ENCODE measurements around the gene COL27A1. TPM values are rescaled to one million over a fixed set of nuclear protein-coding genes. Genes with fewer than 3 reads are reported as not detected.

COL27A1 gene
- total RNA-seq, 1 donor from 2014 or later, result 42.4 TPM

DNA sequence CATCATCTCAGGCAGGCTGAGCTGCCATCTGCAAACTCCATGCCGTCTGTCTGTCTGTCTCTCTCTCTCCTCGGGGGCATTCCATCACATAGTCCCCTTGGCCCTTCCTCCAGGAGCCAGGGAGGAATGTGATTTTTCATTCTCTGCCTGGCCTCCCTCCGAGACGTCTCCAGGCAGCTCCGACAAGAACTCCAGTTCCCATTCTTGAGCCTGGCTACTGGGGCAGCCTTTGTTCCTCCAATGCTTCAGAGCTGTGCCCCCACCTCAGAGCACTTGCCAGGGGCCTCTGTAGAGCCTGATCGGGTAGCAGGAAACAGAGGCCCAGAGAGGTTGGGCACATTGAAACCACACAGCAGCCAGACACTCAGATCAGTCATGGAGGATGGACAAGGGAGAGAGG, 74.0 kb downstream of the COL27A1 start:
- no peak for ATAC-seq
- intact Hi-C loops (cut with DNase I), result no loop called here
- DNase-seq (ENCODE audit: low spot score), result no peak

DNA sequence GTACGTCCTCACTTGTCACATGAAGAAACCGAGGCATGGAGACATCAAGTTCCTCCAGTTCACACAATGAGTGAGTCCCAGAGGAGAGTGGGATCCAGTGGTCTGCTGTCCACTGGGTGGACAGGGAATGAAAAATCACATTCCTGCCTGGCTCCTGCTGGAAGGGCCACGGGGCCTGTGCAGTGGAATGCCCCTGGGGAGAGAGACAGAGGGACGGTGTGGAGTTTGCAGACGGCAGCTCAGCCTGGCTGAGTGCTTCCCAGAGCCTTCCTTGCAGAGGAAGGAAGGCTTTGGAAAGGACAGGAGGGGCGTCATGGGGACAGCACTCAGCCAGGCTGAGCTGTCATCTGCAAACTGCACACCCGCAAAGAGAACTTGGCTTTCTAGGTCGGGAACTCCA, 74.7 kb downstream of the COL27A1 start:
- ATAC-seq, result no peak
- intact Hi-C loops (cut with DNase I), result no loop called here
- no peak for DNase-seq (ENCODE audit: low spot score)

DNA sequence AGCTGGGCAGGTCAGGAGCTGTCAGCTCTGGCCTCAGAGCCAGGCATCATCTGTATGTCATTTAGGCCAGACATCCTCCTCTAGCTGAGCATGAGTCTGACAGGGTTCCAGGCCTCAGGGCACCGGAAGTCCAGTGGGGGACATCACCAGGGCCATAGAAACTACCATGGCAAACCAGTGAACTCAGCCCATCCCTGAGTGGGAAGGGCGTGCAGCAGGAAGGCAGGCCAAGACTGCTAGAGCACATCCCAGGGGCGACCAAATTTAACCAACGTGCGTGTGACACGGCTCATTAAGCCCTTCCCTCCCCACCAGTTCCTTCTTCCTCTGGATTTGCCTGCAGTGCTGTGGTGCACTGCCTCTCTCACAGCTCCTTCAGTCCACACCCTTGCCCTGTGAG, 75.9 kb downstream of the COL27A1 start:
- DNase-seq (ENCODE audit: low spot score) (no peak), ATAC-seq (no peak)
- intact Hi-C loops (cut with DNase I), result no loop called here

DNA sequence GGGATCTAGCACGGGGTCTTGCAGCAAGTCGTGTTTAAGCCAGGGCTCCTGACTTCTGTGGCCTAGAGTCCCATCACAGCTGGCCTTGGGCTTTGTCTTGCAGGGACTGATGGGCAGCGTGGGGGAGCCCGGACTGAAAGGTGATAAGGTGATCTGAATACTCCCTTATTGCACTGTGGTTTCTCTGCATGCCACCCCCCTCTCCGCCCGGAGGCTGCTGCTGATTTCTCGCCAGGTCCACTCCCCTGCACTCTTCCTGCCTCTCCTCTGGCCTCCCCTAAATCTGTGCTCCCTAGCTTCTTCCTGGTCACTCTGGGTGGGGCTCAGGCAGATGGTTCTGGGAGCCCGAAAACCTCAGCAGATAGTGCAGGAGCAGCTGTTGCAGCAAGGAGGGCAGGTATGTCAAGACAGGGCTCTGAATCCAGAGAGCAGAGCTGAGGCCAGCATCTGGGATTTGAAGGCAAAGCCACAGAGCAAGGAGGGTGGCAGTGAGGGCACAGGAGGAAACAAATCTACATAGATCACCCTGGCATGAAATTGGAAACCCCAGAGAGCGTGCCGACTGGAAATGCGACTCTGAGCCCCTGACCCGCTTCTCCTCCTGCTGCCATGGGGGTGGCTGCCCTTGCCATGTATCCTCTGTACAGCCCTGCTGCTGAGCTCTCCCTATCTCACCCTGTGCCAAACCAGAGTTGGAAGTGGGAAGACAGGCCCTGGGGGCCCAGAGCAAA, 76.5 kb downstream of the COL27A1 start:
- intact Hi-C loops (cut with DNase I), result no loop called here
- DNase-seq (ENCODE audit: low spot score) (no peak), ATAC-seq (no peak)

DNA sequence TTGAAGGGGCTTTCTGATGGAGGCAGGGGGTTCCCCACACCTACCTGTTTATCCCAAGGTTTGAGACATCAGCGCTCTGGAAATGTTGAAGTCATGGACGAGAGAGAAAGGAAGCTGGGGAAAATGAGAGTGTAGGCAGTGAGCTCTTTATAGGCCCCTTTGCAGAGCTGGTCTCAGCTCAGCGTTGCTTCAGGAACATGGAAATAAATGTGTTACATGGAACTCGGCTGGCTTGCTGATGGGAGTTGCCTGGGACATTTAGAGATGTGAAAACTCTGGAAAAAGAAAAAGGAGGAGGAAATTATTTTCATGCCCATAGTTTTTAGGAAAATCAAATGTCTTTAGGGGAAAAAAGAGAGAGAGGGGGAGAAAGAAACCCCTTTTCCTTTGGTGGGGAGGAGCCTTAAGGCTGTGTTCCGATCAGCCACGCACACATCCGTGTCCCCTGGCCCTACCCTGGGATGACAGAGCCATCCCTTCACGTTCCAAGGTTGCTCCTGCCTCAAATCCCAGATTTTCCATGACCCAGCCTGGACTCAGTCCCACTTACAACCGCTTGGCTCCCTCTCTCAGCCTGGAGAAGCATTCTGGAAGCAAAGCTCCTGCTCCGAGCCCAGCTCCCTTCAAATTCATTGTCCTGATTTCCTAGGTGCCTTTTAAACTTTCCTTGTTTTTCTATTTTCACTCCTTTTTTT, 78.3 kb downstream of the COL27A1 start:
- intact Hi-C loops (cut with DNase I), result no loop called here
- ATAC-seq, result peak; percentile 78
- DNase-seq (ENCODE audit: low spot score), result peak; percentile 72

DNA sequence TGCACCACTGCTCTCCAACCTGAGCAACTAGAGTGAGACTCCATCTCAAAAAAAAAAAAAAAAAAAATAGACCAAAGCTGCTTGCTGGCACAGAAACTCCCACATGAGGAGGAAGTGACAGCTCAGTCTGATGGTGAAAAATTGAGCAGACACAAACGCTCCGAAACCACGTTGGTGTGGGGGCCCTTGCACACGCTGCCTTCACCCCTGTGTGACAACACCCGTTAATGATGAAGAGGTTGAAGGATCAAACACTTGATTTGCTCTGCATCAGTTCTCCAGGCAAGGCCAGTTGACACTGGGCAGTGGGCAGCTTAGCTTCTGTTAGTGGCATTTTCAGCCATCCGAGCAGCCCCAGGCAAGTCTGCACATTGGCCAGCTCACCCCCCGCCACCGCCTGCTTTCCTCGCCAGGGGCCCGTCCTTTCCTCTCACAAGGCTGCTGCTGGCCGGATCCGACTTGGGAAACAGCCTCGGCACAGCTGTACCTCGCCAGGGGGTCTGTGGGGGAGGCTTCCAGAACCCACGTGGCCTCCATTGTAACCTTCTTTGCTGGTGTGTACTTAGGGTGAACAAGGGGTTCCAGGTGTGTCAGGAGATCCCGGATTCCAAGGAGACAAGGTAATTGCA, 79.8 kb downstream of the COL27A1 start:
- intact Hi-C loops (cut with DNase I), result no loop called here
- DNase-seq (ENCODE audit: low spot score) (no peak), ATAC-seq (no peak)

DNA sequence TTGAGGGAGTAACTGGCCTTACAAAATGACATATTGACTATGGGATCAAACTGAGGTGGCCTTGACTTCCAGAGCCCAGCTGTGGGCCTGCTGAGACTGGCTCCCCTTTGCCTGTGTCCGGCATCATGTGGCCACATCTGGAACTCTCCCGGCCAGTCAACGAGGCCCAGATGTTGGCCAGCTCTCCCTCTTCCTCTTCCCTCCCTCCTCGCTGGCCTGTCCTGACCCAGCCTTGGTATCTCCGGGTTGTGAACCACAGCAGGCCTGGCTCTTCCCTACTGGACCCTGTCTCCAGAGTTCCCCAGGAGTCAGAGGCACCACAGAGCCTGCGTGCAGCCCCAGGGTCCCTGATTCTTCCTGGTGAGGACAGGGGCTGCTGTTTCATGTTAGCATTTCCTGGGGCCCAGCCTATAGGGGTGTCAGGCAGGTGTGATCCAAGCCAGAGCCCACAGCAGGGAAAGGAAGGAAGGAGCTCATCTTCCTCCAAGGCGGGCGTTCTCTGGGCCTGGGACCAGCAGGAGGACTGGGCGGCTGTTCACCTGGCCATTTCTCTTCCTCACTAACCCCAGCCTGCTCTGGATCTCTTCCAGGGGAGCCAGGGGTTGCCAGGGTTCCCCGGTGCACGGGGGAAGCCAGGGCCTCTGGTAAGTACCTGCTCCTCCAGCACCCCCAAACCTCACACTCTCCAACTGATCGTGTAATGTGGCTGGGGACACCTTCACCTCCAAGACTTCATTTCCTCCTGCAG, 81.2 kb downstream of the COL27A1 start:
- intact Hi-C loops (cut with DNase I), result no loop called here
- no peak for DNase-seq (ENCODE audit: low spot score)
- ATAC-seq, result no peak

DNA sequence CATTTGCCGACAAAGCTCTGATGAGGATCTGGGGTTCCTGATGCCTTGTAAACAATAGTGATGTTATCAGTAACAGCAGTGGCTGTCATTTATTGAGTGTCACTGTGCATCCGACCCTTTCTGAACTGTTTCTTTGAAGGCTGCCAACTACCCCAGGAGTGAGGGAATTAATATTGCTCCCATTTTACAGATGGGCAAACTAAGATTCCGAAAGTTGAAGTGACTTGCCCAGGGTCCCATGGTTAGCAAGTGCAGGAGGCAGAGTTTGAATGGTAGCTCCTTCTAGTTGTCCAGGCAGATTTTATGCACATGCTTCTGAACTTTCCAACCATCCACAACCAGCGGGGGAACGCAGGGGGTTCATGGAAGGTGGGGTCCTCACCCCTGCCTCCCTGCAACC, 81.9 kb downstream of the COL27A1 start:
- intact Hi-C loops (cut with DNase I), result no loop called here
- DNase-seq (ENCODE audit: low spot score) (no peak), ATAC-seq (no peak)

DNA sequence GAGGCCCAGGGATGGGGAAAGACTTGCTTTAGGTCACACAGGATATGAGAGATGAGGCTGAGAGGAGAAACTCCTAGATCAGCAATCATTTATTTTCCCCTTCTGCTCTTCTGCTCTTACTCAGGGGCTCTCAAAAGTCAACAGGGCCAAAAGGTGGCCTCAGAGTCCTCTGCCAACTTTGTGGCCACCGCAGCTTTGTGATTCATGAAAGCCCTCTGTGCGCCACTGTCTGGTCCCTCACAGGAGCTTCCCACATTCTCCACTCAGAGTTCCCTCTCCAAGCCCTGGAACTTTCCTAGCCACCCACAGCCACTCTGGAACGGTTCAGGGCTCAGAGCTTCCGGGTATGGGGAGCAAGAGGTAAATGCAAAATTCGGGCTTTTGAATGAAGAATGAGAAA, 82.4 kb downstream of the COL27A1 start:
- no peak for ATAC-seq
- no peak for DNase-seq (ENCODE audit: low spot score)
- intact Hi-C loops (cut with DNase I), result no loop called here

DNA sequence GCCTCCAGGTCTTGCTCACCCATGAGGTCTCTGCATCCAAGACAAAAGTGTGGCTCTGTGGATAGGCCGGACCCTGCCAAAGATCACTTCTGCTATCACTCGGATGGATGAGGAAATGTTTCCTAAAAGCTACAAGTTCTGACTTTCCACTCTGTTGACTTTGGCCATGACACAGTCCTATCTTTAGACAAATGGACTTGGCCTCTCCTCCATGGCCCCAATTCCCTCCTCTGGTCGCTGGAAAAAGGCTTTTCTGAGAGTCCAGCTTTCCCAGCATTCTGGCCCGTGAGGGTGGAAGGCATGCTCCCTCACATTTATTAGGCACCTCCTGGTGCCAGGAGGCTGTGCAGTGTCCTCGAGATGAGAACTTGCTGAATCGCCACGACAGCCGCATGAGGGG, 83.1 kb downstream of the COL27A1 start:
- intact Hi-C loops (cut with DNase I), result no loop called here
- ATAC-seq, result peak; percentile 87
- DNase-seq (ENCODE audit: low spot score), result peak; percentile 71

DNA sequence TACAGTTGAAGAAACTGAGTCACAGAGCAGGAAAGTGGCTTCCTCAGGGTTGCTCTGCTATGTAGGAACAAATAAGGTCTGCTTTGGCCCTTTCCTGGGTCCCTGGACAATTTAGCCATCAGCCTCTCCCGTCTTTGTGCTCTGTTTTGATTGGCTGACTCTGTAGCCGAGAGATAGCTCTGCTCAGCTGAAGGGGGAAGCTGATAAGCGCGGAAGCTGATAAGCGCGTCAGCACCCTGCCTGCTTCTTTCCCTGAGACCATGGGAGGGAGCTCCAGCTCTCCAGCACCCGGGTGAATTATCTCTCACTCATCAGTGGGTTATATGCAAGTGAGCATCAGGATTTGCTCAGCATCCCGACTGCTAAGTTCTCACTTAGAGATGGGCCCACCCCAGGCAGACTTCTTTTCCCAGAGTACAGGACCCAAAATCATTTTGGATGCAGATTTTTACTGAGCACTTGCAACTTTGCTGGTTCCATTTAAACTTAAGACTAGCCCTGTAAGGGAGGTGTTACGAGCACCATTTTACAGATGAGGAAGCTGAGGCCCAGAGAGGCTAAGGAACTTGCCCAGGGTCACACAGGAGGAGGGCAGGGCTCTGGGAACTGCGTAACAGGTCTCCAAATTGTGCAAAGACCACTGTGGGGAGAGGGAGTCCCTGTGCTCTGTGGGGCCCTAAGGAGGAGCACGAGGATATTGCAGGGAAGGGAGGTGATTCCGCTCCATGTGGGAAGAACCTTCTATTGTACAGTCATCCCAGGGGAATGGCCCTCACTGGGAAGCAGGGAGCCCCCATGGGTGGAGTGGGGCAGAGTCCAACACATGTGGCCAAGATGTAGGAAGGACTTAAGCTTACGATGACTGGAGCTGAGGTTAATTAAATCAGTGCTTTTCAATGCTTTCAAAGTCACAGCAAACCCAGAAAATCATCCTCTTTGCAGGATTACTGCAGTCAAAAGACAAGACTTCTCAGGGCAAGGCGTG, 83.8 kb downstream of the COL27A1 start:
- DNase-seq (ENCODE audit: low spot score) (peak; percentile 54), ATAC-seq (peak; percentile 77)
- intact Hi-C loops (cut with DNase I), result no loop called here

DNA sequence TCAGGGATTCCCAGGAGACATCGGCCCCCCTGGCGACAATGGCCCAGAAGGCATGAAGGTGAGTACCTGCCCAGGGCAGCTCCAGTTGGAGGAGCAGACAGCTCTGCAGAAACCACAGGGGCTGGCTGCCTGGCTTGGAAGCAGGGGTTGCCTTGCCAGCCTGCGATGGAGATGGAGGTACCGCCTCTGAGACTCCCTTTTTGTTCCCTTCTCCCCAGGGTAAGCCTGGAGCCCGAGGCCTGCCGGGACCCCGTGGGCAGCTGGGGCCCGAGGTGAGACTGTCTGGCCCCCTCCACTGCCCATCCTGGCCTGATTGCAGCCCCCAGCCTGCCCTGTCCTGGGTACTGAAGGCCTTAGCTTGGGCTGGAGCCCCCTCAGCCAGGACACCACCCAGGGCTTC, 84.9 kb downstream of the COL27A1 start:
- DNase-seq (ENCODE audit: low spot score) (no peak), ATAC-seq (no peak)
- intact Hi-C loops (cut with DNase I), result no loop called here

DNA sequence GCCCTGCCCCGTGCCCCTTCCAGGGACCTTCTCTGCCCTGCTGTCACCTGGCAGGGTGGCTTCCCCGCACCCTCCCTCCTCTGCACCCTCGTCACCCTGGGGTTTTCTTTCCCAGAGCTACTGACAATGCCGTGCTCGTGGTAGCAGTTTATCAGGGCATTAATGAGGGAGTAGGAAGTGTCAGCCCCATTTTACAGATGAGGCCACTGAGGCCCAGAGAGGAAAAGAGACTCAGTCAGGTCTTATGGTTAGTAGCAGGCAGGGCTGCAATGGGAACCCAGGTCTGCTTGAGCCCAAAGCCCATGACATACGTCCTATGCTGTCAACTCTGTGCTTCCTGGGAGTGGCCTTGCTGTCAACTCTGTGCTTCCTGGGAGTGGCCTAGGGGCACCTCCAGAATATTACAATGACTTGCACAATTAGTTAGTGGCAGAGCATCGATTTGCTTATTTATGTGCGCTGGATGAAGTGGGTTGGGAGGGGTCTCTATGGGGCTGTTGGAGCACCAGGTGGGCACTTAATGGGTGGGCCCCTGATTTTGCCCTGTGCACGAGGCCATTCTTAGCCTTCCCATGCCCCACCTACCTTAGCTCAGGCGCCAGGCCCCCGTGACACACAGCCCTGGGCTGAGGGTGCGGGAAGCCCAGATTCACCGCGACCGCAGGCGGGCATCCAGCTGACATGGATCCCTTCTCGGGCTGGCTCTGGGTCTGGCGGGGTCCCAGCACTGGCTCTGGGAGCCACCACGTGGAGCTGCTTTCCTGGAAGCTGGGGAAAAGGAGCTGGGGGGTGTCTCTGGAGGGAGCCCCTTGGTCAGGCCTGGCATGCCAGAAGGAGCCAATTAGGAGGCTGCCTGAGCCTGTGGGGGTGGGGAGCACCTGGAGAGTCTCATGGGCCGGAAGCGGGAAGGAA, 85.6 kb downstream of the COL27A1 start:
- ATAC-seq (no peak), DNase-seq (ENCODE audit: low spot score) (no peak)
- intact Hi-C loops (cut with DNase I), result no loop called here

DNA sequence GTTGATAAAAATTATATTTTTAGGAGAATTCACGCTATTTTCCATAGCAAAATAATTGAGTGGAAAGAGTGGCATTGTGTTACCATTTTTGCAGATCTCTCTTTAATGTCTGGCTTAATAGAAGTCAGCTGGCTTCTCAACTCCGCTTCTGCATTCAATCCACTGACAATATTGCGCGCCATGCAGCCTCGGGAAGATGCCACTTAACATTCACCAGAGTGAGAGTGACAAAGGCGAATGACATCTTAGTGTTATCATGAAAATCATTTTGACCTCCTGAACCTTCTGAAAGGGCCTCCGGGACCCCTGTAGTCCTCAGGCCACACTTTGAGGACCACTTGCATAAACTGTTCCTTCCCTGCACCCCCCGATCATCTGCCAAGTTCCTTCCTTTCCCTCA, 87.5 kb downstream of the COL27A1 start:
- intact Hi-C loops (cut with DNase I), result no loop called here
- ATAC-seq, result no peak
- no peak for DNase-seq (ENCODE audit: low spot score)

DNA sequence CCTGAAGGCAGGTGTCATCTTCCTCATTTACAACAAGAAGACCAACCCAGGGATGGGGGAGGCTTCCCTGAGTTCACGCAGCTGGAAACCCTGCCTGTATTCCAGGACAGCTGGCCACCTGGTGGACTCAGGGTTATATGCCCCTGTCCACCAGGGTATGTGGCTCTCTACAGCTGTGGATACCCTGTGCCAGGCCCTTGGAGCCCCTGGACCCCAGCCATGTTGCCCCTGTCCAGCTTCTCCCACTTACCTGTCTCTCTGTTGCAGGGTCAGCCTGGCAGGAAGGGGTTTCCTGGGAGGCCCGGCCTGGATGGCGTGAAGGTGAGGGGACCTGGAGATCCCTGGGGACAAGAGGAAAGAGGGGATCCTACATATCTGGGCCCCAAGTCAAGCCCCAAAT, 87.9 kb downstream of the COL27A1 start:
- no peak for DNase-seq (ENCODE audit: low spot score)
- intact Hi-C loops (cut with DNase I), result no loop called here

DNA sequence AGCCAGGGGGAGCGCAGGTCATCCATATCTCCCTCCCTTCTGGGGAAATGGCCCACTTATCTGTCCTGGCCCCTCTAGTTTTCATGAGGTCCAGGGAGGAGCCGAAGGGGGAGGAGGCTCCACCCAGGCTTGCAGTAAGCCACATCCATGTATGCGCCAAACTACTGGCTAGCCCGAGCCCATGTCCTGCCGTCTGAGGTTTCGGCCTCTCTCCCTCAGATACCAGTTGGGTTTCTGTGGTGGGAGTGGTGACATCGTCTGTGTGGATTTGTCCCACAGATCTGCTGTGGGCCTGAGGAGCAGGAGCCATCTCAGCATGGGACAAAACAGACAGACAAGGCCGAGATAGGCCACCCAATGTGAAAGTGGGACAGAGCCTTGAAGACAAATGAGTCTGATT, 89.2 kb downstream of the COL27A1 start:
- DNase-seq (ENCODE audit: low spot score) (no peak), ATAC-seq (no peak)
- intact Hi-C loops (cut with DNase I), result no loop called here

More for the DNA sequence above, 87.9 kb downstream of the COL27A1 start:
- no peak for ATAC-seq

DNA sequence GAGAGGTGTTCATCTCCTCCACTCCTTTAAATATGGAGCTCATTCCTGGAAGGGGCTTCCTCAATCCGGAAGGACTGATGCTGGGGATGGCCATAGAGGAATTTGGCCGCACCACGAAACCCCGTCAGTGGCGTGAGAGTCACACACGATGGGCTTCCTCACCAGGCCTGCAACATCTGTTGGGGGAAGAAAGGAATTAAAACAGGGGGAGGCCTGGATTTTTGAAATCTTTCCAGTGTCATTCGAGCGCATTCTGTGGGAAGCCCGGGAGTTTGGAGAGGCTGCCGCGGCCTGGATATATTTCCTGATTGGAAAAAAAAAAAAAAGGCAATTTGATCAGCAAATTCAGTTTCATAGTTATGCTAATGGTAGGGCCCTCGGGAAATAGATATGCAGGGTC, 91.2 kb downstream of the COL27A1 start:
- DNase-seq (ENCODE audit: low spot score) (no peak), ATAC-seq (no peak)
- intact Hi-C loops (cut with DNase I), result no loop called here

DNA sequence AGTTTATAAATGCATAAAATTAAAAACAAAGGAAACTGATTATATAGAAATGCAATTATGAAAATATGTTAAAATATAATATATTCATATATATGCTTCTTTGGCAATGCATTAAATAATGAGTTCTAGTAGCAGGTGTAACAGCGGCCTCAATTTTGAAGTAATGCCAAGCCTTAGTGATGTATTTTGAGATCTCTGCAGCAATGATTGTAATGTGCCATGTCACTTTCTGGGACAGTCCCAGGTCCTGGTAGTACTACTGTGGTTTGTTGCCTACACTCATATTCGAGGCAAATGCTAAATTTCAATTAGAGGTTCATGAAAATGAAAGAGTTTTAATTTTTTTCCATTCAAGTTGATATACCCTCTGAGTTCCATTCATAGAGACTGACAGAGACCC, 91.7 kb downstream of the COL27A1 start:
- intact Hi-C loops (cut with DNase I), result no loop called here
- no peak for ATAC-seq
- DNase-seq (ENCODE audit: low spot score), result no peak

All from sciatic nerve (tissue), 2 donors.